HepG2 (cell line): ENCODE data around the gene AHCYL2.

ENCODE experiments used
- JUN ChIP-seq: sonication (generic); formaldehyde crosslinking; IDR thresholded peaks from 2 replicates; pipeline ENCODE4 v1.4.0; 2020; ENCODE audit warnings: mild to moderate bottlenecking, missing genetic modification reagents
- ZNF549 ChIP-seq: sonication (generic); formaldehyde crosslinking; IDR thresholded peaks from 2 replicates; pipeline ENCODE4 v1.5.0; 2020; ENCODE audit warnings: missing genetic modification reagents
- ZNF841 ChIP-seq: sonication (generic); formaldehyde crosslinking; IDR thresholded peaks from 2 replicates; pipeline ENCODE4 v1.8.1; 2023; ENCODE audit warnings: missing genetic modification reagents, borderline replicate concordance
- TF ChIP-seq, protein P1 (sequence below): sonication (generic); formaldehyde crosslinking; conservative IDR thresholded peaks from 2 replicates; pipeline ENCODE4 v1.5.0; 2020; ENCODE audit warnings: missing genetic modification reagents
- TF ChIP-seq, protein P2 (sequence below): sonication (generic); formaldehyde crosslinking; IDR thresholded peaks from 2 replicates; pipeline ENCODE4 v1.4.0; 2020; ENCODE audit warnings: missing genetic modification reagents

DNA sequence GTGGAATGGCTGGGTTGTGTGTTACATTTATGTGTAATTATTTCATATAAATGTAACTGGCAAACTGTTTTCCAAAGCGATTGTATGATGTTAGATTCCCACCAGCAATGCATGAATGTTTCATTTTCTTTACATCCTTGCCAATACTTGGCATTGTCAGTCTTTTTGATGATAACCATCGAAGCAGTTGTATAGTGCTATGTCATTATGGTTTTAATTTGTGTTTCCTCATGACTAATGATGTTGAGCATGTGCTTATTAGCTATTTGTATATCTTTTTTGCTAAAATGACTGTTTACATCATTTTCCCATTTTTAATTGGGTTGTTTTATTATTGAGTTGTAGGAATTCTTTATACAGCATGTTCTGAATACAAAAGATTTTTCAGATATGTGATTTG lies 22.3 kb downstream of the AHCYL2 start:
- TF ChIP-seq, protein P1, sequence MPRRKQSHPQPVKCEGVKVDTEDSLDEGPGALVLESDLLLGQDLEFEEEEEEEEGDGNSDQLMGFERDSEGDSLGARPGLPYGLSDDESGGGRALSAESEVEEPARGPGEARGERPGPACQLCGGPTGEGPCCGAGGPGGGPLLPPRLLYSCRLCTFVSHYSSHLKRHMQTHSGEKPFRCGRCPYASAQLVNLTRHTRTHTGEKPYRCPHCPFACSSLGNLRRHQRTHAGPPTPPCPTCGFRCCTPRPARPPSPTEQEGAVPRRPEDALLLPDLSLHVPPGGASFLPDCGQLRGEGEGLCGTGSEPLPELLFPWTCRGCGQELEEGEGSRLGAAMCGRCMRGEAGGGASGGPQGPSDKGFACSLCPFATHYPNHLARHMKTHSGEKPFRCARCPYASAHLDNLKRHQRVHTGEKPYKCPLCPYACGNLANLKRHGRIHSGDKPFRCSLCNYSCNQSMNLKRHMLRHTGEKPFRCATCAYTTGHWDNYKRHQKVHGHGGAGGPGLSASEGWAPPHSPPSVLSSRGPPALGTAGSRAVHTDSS (CRISPR knock-in tag) = no peak
- no peak for TF ChIP-seq ZNF841 (CRISPR knock-in tag)
- no peak for TF ChIP-seq JUN (CRISPR knock-in tag)
- TF ChIP-seq, protein P2, sequence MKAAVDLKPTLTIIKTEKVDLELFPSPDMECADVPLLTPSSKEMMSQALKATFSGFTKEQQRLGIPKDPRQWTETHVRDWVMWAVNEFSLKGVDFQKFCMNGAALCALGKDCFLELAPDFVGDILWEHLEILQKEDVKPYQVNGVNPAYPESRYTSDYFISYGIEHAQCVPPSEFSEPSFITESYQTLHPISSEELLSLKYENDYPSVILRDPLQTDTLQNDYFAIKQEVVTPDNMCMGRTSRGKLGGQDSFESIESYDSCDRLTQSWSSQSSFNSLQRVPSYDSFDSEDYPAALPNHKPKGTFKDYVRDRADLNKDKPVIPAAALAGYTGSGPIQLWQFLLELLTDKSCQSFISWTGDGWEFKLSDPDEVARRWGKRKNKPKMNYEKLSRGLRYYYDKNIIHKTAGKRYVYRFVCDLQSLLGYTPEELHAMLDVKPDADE (CRISPR knock-in tag) = no peak
- no peak for TF ChIP-seq ZNF549 (CRISPR knock-in tag)
